GM12878 (cell line): Measurements from ENCODE around the gene TMEM266. TPM values are rescaled to one million over a fixed set of nuclear protein-coding genes. Genes with fewer than 3 reads are reported as not detected.

ENCODE experiments used
- ATAC-seq: fragments of 200-7000 bp; cut with Tn5 transposase; 3 replicates; pipeline ENCODE4 v1.9.1; 2020; ENCODE audit warnings: mild to moderate bottlenecking, moderate library complexity
- BruUV-seq: library from RNA; stranded (reverse); fragments of 400-500 nt; replicated peaks from 2 replicates; lab custom pipeline; 2021; lab: Mats Ljungman, UMichigan
- CTCF ChIA-PET: fragments of 300-600 bp; sonication (Branson Sonifier 250); formaldehyde crosslinking; extraction: SDS; loops from one replicate; lab custom pipeline; 2021; ENCODE audit warnings: inconsistent platforms; lab: Yijun Ruan, JAX
- POLR2A ChIA-PET: fragments of 350-600 bp; formaldehyde crosslinking; extraction: SDS; loops from one replicate; lab custom pipeline; 2021; ENCODE audit warnings: inconsistent platforms; lab: Charles Lee
- RAD21 ChIA-PET: fragments of 300-600 bp; sonication (Branson Sonifier 250); formaldehyde crosslinking; loops from one replicate; lab custom pipeline; 2023; ENCODE audit warnings: antibody characterized with exemption; ENCODE audit not compliant: unreplicated experiment; lab: Charles Lee
- SMC1A ChIA-PET: fragments of 300-600 bp; sonication (Branson Sonifier 250); formaldehyde crosslinking; loops from one replicate; lab custom pipeline; 2023; ENCODE audit not compliant: unreplicated experiment, uncharacterized antibody; lab: Charles Lee
- DNase-seq: peaks from one replicate; pipeline ENCODE4 v3.0.0-alpha.2; 2011; ENCODE audit warnings: low read depth, low spot score
- FAIRE-seq: peaks from 3 replicates; lab custom pipeline; 2011; peaks lifted over from hg19 to GRCh38; lab: Jason Lieb, UNC
- H2AFZ ChIP-seq: 2 replicates; pipeline ENCODE4 v1.6.0; 2011; ENCODE audit warnings: low read depth, low read length, control low read depth; ENCODE audit not compliant: control insufficient read depth
- H3K27ac ChIP-seq: 2 replicates; pipeline ENCODE4 v1.5.1; 2011; ENCODE audit warnings: control low read depth; ENCODE audit not compliant: control insufficient read depth, insufficient read depth
- H3K27me3 ChIP-seq, 2 experiments: replicated peaks in 1 of 2; 2 replicates each; pipeline versions ENCODE4 v1.6.0 to v1.6.1; 2011; ENCODE audit warnings: low read length in 1 of 2; ENCODE audit not compliant: control insufficient read depth in 2 of 2, insufficient read depth in 2 of 2
- H3K36me3 ChIP-seq, 2 experiments: 2 replicates each; pipeline ENCODE4 v1.5.1; 2011; ENCODE audit warnings: low read length in 1 of 2; ENCODE audit not compliant: control insufficient read depth in 2 of 2, insufficient read depth in 2 of 2
- H3K4me1 ChIP-seq: 2 replicates; pipeline ENCODE4 v1.6.1; 2011; ENCODE audit warnings: mild to moderate bottlenecking, low read length, moderate library complexity, mixed read lengths; ENCODE audit not compliant: control insufficient read depth, insufficient read depth
- H3K4me2 ChIP-seq: 2 replicates; pipeline ENCODE4 v1.6.0; 2011; ENCODE audit warnings: control low read depth; ENCODE audit not compliant: control insufficient read depth, insufficient read depth
- H3K4me3 ChIP-seq: fragments of 200-600 bp; sonication (generic); 2 replicates; pipeline ENCODE4 v1.5.1; 2016
- H3K79me2 ChIP-seq: 2 replicates; pipeline ENCODE4 v1.6.0; 2011; ENCODE audit warnings: low read length; ENCODE audit not compliant: control insufficient read depth, insufficient read depth
- H3K9ac ChIP-seq: 2 replicates; pipeline ENCODE4 v1.8.0; 2011; ENCODE audit warnings: low read length, control low read depth, mixed read lengths; ENCODE audit not compliant: control insufficient read depth, insufficient read depth
- H3K9me3 ChIP-seq: replicated peaks from 3 replicates; pipeline ENCODE4 v1.5.1; 2011; ENCODE audit warnings: mild to moderate bottlenecking, low read length; ENCODE audit not compliant: control insufficient read depth, insufficient read depth
- H4K20me1 ChIP-seq: 2 replicates; pipeline ENCODE4 v1.6.0; 2011; ENCODE audit not compliant: control insufficient read depth, insufficient read depth
- CHD1 ChIP-seq: IDR thresholded peaks from 2 replicates; pipeline ENCODE4 v1.6.1; 2012; ENCODE audit warnings: low read depth, low read length, improper control_type of control experiment
- CUX1 ChIP-seq: IDR thresholded peaks from 2 replicates; pipeline ENCODE4 v1.6.1; 2012; ENCODE audit warnings: improper control_type of control experiment, low read depth, low read length; ENCODE audit not compliant: insufficient replicate concordance
- E2F8 ChIP-seq: fragments of 450-650 bp; IDR thresholded peaks from 2 replicates; pipeline ENCODE4 v1.6.1; 2018; ENCODE audit warnings: mild to moderate bottlenecking, low read depth, moderate library complexity; ENCODE audit not compliant: partially characterized antibody
- EED ChIP-seq: sonication (generic); IDR thresholded peaks from 2 replicates; pipeline ENCODE4 v1.6.1; 2016; ENCODE audit warnings: antibody characterized with exemption, low read depth
- EGR1 ChIP-seq, 2 experiments: IDR thresholded peaks; 1 replicate in 1 of 2; 2 replicates in 1 of 2; pipeline ENCODE4 v1.6.1; 2011 to 2012; ENCODE audit warnings: low read depth in 2 of 2, low read length in 2 of 2, borderline replicate concordance in 1 of 2, mild to moderate bottlenecking in 1 of 2, moderate library complexity in 1 of 2
- JUNB ChIP-seq: IDR thresholded peaks from 2 replicates; pipeline ENCODE4 v1.6.1; 2016; ENCODE audit warnings: antibody characterized with exemption, mild to moderate bottlenecking
- NRF1 ChIP-seq: conservative IDR thresholded peaks from 2 replicates; pipeline ENCODE4 v1.6.1; 2011; ENCODE audit warnings: mild to moderate bottlenecking, low read depth, low read length, improper control_type of control experiment
- PKNOX1 ChIP-seq: fragments of 450-650 bp; IDR thresholded peaks from 2 replicates; pipeline ENCODE4 v1.6.1; 2016; ENCODE audit warnings: mild to moderate bottlenecking
- TBL1XR1 ChIP-seq: IDR thresholded peaks from 2 replicates; pipeline ENCODE4 v1.6.1; 2012; ENCODE audit warnings: low read depth, low read length, improper control_type of control experiment
- USF2 ChIP-seq: IDR thresholded peaks from 2 replicates; pipeline ENCODE4 v1.6.1; 2011; ENCODE audit warnings: low read depth, low read length, improper control_type of control experiment, borderline replicate concordance
- WRNIP1 ChIP-seq: IDR thresholded peaks from 2 replicates; pipeline ENCODE4 v1.6.1; 2011; ENCODE audit warnings: low read depth, low read length, improper control_type of control experiment, borderline replicate concordance
- ZBED1 ChIP-seq: IDR thresholded peaks from 2 replicates; pipeline ENCODE4 v1.6.1; 2016; ENCODE audit warnings: borderline replicate concordance
- ZNF622 ChIP-seq: fragments of 450-650 bp; IDR thresholded peaks from 2 replicates; pipeline ENCODE4 v1.6.1; 2017; ENCODE audit warnings: mild to moderate bottlenecking, inconsistent platforms
- WGBS: methylation state at CpG from one replicate; pipeline ENCODE4 v1.1.6; 2016; ENCODE audit warnings: low lambda C conversion rate; ENCODE audit not compliant: insufficient replicate concordance, insufficient coverage; ENCODE audit errors: missing lambda C conversion rate; 5-methylcytosine and 5-hydroxymethylcytosine counted together
- in situ Hi-C: fragments of 300-500 bp; cut with MboI; formaldehyde crosslinking; loops from 9 replicates; pipeline ENCODE4 v1.14.3; 2018; ENCODE audit warnings: mixed read lengths
- intact Hi-C: fragments of 100-400 bp; cut with micrococcal nuclease; formaldehyde crosslinking; loops from one replicate; pipeline ENCODE4 v1.14.2; 2022; ENCODE audit not compliant: unreplicated experiment
- polyA plus RNA-seq, 11 experiments: library from polyadenylated mRNA; depleted of rRNA in 4 of 11; unstranded in 6 of 11; stranded (reverse) in 5 of 11; fragments of >200 nt; fragmentation: Nextera tagmentation in 4 of 11; fragmentation: Illumina TruSeq in 1 of 11; extraction: Ambion mirVana in 4 of 11; extraction: Trizol in 1 of 11; gene quantifications; 1 replicate in 1 of 11; 2 replicates in 10 of 11; pipeline versions ENCODE4 v1.2.1 to v1.2.3, GENCODE V29; 2011 to 2016; ENCODE audit warnings: inconsistent platforms in 2 of 11, missing spikeins in 2 of 11, low read depth in 1 of 11
- total RNA-seq, 4 experiments: library from RNA; depleted of rRNA in 3 of 4; stranded (reverse); fragments of >200 nt in 3 of 4; fragmentation: Illumina TruSeq in 1 of 4; extraction: Trizol in 1 of 4; gene quantifications; 2 replicates each; pipeline versions ENCODE4 v1.2.1 to v1.2.3, GENCODE V29; 2013 to 2021

TMEM266 gene
- total and polyA plus RNA-seq, 10 of the 15 experiments (the other 5 are each of a cell fraction or from before 2014, with no cell fraction given): 0.11 to 0.70 (median 0.39) TPM

- 62% methylated on average over 5 of the region's 5 CpGs for WGBS
- H3K4me2 ChIP-seq: no peak overlapping the region
- peaks cover 0 to 2% of the 10 kb centered on the region in 2 experiments; a peak in 1 of 4 replicates for H3K27me3 ChIP-seq
- SMC1A ChIA-PET: interaction anchor here (1.3 kb wide), 1 partner anchor 88 kb away, joined by 6 read pairs; no protein-coding TSS in a partner anchor
- DNase-seq (no peak), ATAC-seq (no peak), FAIRE-seq (no peak)
- H3K79me2 ChIP-seq: no peaks in the 10 kb centered on the region
- H3K9me3 ChIP-seq: no peaks in the 10 kb centered on the region
- H4K20me1 ChIP-seq: no peaks in the 10 kb centered on the region; the same call in 1 of the 2 replicates
- in situ Hi-C loops: no loop called here
- TF ChIP-seq CUX1 (no peak), EGR1 (IDR thresholded peaks at IDR 0.05; ENCODE audit: borderline replicate concordance in 1 of 2, low read depth in 2 of 2, low read length in 2 of 2) (no peak), CHD1 (no peak), ZNF622 (no peak), JUNB (no peak), PKNOX1 (no peak), WRNIP1 (no peak), NRF1 (no peak), EED (no peak), TBL1XR1 (no peak), E2F8 (no peak), ZBED1 (no peak), USF2 (no peak)
- TF ChIP-seq, all 136 proteins: peak for 0
- POLR2A ChIA-PET: interaction anchor here (0.5 kb wide), 1 partner anchor 60 kb away, joined by 3 read pairs; no protein-coding TSS in a partner anchor
- Histone ChIP-seq H3K36me3 (no peaks in the 10 kb centered on the region), H3K4me1 (peaks cover 19% of the 10 kb centered on the region), H2AFZ (no peak overlapping the region), H3K27ac (no peak overlapping the region), H3K9ac (no peak overlapping the region), H3K4me3 (no peak overlapping the region)
- intact Hi-C loops: no loop called here
- CTCF ChIA-PET: interaction anchor here (0.7 to 7.1 kb wide), 6 partner anchors 7 to 816 kb away, joined by 3 to 127 read pairs (median 5); partner anchors contain the start of gene TMEM266
- RAD21 ChIA-PET: interaction anchor here (0.8 kb wide), 1 partner anchor 90 kb away, joined by 3 read pairs; no protein-coding TSS in a partner anchor
- no TSS peak for BruUV-seq
Observed at GRCh38 chr15:76146812-76147211, 87.0 kb downstream of the TMEM266 start.
